ENCODE data around the gene MTHFD2L.

Gene MTHFD2L

GRCh38 chr4:74133786-74134499 lies 24.0 kb upstream of the MTHFD2L start:
- DNase-seq, result peak; percentile 40 to 54

DNA sequence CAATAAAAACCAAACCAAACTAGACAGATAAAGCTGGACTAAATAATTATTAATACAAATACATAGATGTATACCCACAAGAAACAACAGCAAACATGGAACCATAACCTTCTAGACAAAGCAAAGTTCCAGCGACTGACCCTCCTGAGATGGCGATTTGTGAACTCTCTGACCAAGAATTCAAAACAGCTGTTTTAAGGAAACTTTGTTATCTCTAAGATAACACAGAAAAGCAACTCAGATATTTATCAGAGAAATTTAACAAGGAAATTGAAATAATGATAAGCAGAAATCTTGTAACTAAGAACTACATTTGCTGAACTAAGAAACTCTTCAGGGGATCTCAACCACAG lies 23.4 kb upstream of the MTHFD2L start:
- DNase-seq, result no peak

DNA sequence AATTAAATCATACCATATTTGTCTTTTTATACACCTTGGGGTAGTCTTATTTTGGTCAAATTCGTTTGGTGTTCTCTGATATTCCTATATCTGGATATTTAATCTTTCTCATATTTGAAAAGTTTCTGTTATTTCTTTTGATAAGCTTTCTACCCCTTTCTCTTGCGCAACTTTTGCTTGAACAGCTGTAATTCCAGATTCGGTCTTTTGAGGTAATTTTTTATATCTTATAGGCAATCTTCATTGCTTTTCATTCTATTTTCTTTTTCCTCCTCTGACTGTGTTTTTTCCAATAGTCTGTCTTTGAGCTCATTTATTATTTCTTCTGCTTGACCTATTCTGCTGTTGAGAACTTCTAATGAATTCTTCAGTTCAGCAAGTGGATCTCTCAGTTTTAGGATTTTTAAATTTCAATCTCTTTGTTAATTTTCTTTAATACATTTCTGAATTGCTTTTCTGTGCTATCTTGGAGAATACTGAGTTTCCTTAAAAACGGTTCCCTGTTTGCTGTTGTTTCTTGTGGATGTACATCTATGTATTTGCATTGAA lies 11.3 kb upstream of the MTHFD2L start:
- DNase-seq, result no peak

DNA sequence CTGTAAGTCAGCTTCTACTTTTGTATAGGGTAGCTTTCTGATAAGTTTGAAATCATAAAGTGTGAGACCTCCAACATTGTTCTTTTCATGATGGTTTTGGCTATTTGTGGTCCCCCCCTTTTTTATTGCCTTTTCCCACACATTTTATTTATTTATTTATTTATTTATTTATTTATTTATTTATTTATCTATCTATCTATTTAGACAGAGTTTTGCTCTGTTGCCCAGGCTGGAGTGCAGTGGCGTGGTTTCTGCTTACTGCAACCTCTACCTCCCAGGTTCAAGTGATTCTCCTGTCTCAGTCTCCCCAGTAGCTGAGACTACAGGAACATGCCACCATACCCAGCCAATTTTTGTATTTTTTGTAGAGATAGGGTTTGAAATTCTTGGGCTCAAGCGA lies 9.7 kb upstream of the MTHFD2L start:
- no peak for DNase-seq

- DNase-seq, result no peak
Observed at GRCh38 chr4:74152836-74153235, 5.1 kb upstream of the MTHFD2L start.

DNA sequence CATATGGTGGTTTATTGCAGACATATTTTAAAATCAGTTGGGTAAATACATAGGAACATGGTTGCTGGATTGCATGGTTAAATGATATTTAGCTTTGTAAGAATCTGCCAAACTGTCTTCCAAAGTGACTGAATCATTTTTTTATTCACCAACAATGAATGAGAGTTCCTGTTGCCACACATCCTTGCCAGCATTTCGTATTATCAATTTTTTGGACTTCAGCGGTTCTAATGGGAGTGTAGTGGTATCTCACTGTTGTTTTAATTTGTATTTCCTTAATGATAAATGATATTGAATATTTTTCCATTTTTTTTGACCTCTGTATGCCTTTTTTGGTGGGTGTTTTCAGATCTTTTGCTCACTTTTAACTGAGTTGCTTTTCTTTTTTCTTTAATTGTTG lies 1.4 kb upstream of the MTHFD2L start:
- DNase-seq, result no peak

- DNase-seq, result no peak
Observed at GRCh38 chr4:74157154-74157553, 764 bp upstream of the MTHFD2L start.

DNA sequence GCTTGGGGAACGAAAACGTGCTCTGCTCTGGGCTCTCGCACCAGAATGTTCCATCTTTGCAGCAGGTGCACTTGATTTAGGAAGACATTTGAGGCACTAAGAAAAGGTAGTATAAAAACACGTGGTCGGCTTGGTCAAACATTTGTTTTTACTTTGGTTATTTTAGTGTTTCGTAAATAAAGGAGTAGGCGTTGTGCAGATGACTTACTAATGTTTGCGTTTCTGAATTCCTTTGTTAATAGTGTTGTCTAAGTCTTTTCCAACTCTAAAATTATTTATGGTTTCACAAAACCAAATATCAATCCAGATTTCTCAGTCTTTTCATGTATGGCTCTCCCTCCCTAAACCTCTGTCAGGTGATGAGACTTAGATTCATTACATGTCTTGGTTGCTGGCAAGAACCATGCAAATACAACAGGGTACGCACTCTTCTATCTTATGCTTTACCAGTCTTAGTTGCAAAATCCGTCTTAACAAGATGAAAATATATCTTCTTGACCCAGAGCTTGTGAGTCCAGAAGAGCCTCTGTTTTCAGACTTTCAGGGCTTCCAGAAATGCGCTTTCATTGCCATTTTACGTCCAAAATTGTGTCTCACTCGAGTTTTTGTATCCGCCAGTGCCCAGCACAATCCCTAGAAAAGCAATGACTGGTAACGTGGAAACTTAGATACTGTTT lies 686 bp downstream of the MTHFD2L start:
- no peak for DNase-seq

DNA sequence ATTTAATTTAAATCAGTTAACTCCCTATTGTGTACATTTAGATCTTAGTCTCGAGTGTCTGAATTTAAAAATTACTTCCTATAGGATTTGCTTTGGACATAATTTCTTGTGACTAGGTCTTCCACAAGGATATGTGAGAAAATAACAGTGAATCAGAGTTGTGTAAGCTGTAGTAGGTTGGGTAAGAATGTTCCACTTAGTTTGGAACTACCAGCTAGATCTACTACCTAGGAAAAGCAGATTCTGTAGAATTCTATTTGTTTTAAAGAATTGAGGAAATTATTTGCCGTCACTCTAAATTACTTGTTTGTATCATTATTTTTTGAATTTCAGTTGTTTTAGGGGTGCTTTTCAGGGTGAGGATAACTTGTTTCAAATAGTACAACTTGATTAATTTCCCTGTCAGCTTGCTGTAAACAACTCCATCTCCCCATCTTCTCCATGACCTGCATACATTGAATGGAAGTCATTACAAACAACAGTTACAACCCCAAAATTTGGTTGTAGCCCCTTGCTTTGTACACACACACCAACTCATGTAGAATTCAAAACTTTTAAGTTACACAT lies 1.3 kb downstream of the MTHFD2L start:
- DNase-seq, result no peak

- no peak for DNase-seq
Observed at GRCh38 chr4:74161666-74162450, 3.9 kb downstream of the MTHFD2L start.

- no peak for DNase-seq
Observed at GRCh38 chr4:74166135-74166534, 8.2 kb downstream of the MTHFD2L start.

- no peak for DNase-seq
Observed at GRCh38 chr4:74166818-74167217, 8.9 kb downstream of the MTHFD2L start.

- DNase-seq, result no peak
Observed at GRCh38 chr4:74167585-74167984, 9.7 kb downstream of the MTHFD2L start.

DNA sequence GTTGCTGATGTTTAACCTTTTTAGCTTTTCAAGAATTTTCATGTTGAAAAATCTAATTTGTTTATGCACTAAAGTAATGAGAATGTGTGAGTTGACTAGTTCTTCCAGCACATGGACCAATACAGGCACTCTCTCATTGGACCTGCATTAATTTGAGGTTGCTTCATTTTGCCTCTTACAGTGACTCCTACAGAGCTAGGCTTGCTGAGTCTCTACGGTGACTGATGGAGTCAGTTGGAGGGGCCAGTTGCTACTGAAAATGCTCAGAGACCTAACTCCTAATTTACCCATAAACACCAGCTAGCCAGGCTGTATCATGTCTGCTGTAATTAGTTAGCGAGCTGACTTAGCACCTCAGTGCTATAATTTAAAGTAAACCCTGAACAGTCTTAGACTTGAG lies 10.9 kb downstream of the MTHFD2L start:
- no peak for DNase-seq

DNA sequence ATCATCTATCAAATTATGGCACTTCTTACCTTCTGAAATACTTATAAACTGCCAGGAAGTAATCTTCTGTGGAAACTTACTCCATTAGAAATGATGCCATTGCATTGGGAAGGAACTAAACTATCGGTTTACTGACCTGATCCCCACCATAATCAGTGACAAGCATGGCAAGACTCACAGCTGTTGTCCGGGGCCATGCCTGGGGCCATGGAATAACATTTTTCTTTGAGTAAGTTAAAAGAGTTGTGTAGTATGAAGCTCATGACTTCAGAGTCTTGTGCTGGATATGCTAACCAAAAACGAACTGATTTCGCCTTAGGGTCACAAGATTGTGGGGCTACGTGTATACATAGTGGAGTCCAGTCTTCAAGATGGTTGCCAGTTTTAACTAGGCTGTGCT lies 15.4 kb downstream of the MTHFD2L start:
- no peak for DNase-seq

DNA sequence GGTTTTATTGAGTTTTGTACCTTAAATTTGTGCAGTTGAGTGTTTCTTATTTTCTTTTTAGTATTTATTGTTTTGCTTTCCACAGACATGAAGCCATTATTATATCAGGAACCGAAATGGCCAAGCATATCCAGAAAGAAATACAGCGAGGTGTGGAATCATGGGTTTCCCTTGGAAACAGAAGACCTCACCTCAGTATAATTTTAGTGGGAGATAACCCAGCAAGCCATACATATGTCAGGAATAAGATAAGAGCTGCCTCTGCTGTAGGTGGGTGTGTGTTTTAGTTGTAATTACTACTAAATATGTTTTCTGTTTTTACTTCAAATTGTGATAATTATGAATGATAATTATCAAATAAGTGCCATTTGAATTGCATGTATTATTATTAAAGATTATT lies 16.5 kb downstream of the MTHFD2L start:
- no peak for DNase-seq

DNA sequence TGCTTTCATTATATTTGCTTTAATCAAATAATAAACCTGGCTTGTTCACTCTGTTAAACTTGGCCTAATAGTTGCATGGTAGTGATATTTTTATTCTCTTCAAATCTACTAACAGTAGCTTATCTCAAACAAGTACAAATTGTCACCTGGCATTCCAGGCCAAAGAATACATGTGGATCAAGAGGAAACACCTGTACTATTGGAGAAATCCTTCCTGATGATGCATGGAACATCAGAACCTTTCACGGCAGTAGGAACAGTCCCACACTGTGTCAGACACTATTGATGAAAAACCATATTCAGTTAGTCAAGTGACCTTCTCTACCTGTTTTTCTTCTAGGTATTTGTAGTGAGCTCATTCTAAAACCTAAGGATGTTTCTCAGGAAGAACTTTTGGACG lies 17.0 kb downstream of the MTHFD2L start:
- no peak for DNase-seq

GRCh38 chr4:74175379-74175778 lies 17.5 kb downstream of the MTHFD2L start:
- no peak for DNase-seq

DNA sequence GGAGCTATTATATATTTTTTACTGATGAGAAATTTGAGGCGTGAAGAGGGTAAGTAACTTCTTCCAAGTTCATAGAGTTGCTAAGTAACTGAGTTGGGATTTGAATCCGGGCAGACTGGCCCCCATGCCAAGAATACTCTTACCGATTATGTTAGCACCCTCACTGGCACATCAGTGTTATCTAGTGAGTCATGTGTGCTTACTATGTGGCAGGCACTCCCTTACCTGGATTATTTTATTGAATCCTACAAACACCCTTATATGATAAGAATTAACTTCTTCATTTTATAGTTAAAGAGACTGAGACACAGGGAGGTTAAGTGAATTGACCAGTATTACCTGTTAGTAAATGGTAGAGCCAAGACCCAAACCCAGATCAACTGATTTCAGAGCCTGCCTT lies 20.9 kb downstream of the MTHFD2L start:
- DNase-seq, result no peak

DNA sequence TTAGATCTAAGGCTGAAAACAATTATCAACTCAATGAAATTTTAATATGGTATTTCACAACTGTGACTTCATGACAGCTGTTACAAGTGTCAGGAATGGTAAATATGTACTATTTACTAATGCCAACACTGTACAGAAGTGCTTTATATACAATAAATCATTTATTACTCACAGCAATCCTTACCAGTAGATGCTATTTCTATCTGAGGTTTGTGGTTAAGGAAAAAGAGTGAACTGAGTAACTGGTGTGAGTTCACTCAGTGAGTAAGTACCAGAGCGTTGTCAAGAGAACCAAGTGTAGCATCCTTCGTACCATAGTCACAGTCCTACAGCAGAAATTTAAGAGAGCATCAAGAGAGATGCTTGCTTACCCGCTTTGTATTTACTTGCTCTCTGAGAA lies 23.3 kb downstream of the MTHFD2L start:
- DNase-seq, result no peak

DNA sequence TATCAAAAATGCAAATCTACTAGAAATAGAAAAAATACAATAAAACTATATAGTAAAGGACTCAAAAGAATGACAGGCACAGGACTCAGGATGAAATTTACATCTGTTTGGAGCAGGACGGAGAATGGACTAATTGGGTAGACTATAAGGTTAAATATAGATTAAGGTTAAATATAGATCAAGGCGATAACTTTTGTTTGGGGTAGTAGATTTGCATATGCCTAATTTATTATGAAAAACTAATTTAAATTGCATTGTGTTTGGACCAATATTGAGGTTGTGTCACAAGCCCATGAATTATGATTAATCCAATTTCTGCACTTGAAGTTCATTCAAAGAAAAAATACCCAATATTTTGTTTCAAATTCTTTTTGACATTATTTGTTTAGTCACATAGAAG lies 31.0 kb downstream of the MTHFD2L start:
- DNase-seq, result no peak

DNA sequence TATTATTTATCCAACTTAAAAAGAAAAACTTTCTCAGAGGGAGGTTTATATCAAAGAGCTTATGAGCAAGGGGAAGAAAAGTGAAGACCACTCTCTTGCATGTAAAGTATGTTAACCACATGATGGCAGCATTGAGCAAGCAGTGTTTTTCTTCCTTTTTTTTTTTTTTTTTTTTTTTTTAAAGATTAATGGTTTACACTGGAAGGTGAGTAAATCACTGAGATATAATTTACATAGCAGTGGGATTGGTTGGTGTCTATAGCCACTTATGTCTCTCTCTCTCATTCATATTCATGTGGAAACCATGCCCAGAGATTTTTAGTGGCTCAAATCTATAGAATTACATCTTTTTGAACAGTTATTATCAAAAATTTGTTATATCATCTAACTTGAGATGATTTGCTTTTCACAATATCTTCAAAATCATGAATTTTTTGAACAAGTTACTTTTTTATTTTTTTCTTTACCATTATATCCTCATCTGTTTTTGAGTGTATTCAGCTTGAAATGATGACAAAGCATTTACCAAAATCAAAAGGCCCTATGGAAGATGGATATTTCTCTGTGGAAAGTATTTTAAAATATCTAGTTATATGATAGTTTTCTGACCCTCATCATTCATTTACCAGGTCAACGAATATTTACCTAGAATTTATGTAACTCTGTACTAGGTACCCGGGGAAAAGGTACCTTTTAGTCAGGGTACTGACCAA lies 31.6 kb downstream of the MTHFD2L start:
- no peak for DNase-seq

DNA sequence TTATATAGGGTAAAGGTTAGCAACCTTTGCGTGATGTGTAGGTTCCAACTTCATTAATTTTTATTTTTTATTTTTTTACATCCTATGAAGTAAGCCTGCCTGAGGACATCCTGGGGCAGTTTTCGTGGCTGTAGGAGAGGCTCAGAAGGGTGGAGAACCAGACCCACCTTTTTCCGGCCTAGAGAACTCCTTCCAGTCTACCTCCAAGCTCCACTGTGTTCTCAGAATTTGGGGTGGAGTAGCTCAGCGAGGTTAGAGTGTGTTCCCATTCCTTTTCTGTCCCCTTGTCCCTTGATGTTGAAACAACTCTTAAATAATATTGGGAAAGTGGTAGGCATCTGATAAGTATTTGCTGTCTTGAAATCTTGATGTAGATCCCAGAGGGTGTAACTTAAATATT lies 32.4 kb downstream of the MTHFD2L start:
- DNase-seq, result no peak

All from stimulated activated CD4-positive, alpha-beta T cell treated with anti-CD3 and anti-CD28 coated beads, Interleukin-2, amount 100 ng/mL, for 24 hours (primary cell).